Measurements from ENCODE around the gene SFXN5.

The SFXN5 gene

DNA sequence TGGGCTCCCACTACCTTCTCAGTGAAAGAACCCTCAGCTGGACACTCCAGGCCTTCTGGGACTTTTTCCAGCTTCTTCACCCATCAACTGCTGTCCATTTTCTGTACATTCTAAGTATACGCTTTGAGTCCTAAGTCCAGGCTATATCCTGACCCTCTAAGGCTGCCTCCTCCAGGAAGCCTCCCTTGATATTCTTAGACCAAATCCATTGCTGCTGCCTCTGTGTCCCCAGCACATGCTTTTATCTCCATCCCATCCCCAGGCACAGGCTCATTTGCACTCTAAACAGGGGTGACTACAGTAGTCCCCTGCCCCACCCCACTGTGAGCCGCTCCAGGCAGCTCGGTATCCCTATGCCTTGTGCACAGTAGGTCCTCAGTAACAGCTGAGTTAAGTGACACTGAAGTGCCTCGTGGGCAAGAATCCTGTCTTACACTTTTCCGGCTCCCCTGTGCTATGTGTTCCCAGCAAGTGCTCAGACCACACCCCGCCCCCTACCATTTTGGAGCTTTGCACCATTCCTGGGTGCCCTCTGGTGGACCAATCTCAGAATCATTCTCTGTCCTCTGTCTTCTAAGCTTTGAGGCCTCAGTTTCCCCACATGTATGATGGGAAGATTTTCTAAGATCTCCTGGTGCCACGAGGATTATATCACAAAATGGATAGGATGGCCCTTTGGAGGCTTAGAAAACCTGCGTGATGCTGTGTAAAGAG is 119.2 kb downstream of the SFXN5 start:
- DNase-seq = no peak

DNA sequence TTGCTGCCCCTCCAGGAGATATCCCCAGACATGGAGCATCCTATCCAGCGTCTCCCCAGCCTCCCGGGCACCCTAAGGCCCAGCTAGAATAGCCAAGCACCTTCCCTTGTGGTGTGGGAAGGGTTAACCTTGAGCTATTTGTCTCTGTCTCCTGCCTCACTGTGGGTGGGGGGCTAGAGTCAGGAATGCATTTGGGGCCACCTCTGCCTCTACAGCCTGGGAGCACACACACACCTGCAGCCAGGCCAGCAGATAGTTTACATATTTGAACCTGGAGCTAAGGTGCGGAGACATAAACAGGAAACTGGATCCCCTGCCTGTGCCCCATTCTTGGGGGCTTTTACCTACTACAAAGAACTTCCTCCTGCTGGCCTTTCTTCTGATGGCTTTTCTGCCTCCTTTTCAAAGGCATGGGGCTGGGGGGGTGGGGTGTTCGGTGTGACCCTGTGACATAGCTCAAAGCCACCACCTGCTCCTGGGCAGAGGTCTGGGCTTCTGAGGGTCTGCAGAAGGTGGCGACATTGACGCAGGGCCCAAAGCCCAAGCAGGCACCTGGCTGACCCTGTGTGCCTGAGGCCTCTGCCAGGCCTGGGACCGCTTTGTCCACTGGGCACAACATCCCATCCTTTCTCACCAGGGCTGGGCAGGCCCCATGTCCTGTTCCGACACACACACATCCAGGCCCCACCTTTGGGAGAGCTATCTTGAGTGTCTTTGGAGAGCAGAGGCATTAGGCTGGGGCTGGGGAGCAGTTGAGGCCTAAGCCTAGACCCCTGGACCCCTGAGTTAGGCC is 120.0 kb downstream of the SFXN5 start:
- DNase-seq = no peak

- no peak for DNase-seq
These were observed 120.8 kb downstream of the SFXN5 start for GRCh38 chr2:72950558-72951255.

DNA sequence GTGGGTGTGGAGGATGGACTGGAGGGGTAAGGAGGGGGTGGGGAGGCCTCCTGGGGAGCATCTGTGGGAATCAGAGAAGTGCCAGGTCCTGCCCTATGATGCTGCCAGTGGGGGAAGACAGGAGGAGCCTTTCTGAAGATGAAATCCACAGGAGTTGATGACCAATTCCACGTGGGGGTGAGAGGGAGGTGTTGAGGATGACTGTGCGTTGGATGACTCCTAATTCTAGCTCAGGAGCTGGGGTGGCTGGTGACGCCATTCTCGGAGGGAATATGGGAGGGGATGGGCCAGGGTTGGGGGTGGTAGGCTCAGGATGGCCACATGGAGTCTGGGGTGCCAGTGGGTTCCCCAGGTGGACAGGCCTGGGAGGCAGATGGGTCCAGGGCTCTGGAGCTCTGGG is 121.9 kb downstream of the SFXN5 start:
- no peak for DNase-seq

- DNase-seq = no peak
These were observed 122.5 kb downstream of the SFXN5 start for GRCh38 chr2:72949045-72949444.

DNA sequence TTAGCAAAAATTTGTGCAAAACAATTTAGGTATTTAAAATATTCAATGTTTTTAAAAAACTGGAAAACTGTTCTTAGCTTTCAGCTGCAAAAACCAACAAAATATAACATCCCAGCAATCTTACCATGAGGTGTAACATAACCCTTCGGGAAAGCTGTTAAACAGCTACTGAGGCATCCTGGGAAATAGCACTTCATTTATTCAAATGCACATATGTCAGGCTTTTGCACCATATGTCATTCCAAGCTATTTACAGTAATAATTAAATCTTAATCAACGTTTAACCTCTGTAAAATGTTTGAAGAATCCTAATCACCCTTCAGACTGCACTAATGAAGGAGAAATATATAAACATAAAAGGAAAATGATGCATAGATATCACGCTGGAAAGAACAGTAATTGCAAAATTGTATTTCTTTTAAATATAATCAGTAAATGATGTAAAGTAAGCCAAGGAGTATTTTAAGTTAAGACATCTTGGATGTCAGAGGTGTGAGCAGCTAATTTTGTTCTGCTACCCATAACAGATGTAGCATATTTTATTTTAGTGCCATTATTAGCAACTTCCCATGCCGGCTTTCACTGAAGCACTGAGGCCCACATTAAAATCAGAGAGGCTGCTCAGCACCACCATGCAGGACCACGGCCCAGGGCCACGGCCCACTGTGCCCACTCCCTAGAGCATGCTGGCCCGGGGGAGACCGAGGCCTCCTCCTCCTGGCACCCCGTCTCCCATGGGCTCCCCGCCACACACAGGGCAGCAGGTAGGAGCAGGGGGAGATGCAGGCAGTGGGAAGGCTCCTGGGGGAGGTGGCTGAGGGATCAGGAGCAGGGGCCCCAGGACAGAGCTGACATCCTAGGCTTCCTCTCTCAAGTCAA is 123.3 kb downstream of the SFXN5 start:
- DNase-seq = no peak

DNA sequence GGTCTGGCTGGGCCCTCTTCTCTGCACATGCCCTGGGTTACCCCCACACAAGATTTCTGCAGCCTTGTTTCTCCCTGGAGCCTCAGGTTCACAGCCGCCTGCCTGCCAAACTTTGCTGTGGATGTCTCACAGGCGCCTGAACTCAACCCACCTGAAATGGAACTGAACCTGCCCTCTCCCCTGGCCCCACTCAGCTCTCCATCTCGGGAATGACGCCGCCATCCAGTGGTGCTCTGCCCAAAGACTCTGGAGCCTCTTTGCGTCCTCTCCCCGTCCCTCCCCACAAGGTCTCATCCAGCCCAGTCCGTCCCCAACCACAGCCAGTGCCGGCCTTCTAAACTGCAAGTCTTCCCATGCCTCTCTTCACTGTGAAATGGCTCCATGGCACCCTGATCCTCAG is 125.0 kb downstream of the SFXN5 start:
- no peak for DNase-seq

DNA sequence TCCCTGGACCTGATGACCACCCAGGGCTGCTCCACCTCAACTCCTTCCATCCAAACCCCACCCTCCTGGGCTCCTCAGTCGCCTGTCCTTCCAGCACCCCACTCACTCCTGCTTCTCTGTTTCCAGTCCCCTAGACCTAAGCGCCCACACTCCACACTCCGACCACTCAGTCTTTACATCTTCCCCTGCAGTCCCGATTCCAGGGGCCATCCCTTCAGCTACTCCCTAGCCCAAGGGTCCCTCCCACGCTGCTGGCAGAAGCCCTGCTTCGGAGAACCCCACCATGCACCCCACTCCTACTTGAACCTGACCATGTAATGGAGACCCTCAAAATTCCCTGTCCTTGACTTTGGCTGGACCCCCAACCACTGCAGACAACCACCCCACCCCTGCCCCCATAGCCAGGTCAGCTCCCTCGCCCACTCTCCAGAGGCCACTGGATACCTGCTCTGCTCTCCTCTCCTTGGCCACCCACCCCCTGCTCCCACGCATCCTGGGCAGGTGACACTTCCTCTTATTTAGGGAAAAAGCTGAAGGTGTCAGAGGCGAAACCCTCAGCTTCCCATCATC is 126.0 kb downstream of the SFXN5 start:
- no peak for DNase-seq

DNA sequence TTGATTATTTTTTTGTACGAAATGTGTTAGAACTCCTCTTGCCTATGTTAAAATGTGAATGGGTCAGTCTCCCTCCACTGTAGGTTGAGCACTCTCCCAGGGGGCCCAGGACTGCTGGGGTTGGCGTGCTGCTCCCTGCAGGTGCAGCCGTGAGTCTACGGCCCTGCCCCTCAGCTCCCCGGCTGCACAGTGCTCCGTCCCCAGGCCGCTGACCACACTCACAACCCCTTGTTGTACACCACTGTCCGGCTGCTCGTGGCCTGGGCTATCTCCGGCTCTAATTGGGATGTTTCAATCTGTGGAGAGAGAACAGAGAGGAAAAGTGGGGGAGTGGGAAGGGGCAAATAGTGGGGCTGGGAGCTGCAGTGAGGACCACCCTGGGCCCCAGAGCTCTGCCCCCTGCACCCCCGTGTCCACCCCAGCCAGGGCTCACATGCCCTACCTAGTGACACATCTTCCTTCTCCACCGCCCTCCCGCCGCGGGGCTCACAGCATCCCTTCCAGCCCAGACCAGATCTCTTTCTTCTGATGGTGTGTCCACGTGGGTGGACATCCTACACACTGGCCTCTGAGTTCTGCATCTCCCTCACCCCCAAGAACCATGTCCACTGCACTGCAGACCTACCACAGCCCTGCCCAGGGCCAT is 126.6 kb downstream of the SFXN5 start:
- DNase-seq = no peak

- DNase-seq = no peak
These were observed 127.7 kb downstream of the SFXN5 start for GRCh38 chr2:72943540-72944395.

DNA sequence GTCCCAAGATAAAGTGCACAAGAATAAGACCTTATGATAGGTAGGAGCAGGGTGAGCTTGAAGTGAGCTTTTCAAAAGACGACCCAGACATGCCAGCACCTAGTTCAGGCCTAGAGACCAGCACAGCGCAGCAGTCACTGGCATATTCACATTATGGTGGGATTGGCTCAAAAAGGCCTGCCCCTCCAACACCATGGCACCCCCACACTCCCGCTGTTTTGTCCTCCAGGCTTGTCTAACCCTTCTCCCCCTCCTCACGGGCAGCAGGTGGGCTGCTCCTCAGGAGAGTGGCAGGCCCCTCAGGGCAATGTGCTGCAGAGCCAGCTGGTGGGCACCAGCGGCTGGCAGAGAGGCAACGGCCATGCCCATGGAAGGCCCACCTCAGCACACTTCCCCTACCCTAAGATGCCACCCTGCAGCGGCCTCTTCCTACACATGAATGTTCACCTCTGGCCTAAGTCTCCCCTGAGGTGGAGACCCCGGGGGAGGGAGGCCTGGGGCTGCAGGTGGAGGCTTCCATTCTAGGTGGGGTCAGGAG is 128.6 kb downstream of the SFXN5 start:
- DNase-seq = no peak

DNA sequence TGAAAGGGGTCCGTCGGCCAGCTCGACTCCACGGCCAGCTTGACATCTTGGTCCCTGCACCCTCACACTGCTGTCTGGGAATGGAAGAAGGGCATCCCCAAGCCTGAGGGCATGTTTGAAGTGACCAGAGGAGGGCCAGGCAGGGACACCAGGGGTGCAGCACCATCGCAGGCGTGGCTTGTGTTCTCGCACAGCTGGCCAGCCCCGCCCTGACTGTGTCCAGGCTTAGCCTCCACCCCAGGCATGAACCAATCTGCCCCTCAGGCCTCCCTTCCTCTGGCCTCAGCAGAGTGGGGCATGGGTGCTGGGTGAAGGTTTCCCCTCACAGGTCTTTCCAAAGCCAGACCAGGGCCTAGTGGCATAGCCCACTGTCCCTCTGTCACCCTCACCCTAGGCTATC is 129.2 kb downstream of the SFXN5 start:
- DNase-seq = no peak

- no peak for DNase-seq
These were observed 130.7 kb downstream of the SFXN5 start for GRCh38 chr2:72940786-72941185.

DNA sequence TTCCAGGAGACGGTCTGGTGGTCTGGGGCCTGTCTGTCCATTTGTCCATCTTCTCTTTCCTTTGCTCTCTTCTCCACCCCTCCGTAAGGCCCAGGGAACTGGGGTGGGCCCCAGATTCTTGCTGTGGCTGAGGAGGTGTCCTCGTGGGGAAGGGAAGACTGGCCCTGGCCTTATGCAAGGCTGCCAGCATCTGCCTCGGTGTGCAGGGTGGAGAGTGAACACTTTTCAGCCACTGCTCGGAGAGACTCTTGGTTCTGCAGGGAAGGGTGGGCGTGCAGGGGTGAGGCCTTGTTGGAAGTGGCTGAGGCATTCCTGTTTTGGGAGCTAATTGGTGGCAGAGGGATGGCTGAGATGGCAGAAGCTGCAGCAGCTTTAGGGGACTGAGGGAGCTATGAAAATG is 131.2 kb downstream of the SFXN5 start:
- DNase-seq = no peak

- no peak for DNase-seq
These were observed 133.1 kb downstream of the SFXN5 start for GRCh38 chr2:72938455-72938854.

DNA sequence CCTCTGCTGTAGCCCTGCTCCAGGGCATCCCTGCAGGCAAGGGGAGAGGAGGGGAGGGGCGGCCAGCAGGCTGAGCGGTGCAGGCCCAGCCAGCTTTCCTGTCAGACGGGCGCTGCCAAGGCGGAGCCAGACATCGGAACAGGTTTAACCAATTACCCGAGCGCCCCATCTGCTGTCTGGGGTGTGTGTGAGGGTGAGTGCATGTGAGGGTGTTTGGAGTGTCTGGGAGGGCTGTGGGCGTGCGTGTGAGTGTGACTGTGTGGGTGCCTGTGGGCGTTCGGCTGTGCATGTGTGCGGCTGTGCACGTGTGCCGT is 134.2 kb downstream of the SFXN5 start:
- no peak for DNase-seq

- no peak for DNase-seq
These were observed 134.7 kb downstream of the SFXN5 start for GRCh38 chr2:72936660-72937355.

DNA sequence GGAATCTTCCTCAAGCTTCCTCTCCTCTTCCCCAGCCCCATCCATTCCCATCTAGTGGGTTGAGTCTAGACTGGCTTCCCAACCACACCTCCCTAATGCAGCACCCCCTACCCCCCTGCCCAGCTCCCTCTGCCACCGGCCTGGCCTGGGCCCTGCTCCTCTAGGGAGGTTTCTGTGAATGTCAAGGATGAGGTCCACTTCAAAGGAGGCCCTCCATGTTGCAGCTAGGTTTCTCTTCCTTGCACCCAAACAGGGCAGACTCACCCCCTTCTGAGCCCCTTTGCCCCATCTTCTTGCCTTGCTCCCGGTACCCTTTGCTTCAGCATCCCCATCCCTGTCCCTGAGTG is 135.9 kb downstream of the SFXN5 start:
- no peak for DNase-seq

DNA sequence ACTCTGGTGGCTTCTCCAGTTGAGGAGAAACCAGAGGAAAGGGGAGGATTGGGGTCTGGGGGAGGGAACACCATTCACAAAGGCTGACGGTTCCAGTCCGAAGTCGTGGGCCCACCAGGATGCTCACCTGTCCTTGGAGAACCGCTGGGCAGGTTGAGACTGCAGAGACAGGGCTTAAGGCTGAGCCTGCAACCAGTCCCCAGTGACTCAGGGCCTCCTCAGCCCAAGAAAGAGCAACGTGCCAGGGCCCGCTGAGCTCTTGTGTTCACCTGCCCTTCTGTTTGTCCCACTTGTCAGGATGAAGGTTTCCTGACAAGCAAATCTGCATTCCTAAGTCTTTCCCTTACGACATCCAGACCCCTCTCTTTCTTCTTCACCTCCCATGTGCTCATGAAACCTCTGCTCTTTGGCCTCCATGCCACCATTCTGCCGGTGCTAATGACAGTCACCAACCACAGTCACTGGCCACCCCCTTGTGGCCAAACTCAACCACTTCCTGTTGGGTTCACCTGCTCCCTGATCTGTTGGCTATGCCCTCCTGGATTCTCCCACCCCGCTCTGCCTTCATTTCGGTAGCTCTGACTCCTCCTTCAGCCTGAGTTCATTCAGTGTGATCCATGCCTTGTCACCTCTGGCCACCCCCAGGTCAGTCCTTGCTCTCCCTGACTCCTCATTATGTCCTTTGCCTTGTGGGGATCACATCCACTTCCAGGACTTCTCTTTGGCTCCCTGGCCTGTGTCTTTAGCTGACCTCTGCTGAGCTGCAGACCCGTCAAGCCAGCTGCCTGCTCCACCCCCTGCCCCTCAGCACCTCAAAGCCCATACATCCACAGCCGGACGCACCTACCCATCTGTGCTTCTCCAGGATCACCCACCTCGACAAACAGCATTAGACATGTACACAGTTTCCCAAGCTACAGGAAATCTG is 136.6 kb downstream of the SFXN5 start:
- DNase-seq = no peak
